HG03565 (cell line): ENCODE results near the gene STH.

Experiments
- ATAC-seq: cut with Tn5 transposase; IDR thresholded peaks from one replicate; pipeline ENCODE4 v1.9.1; 2021; ENCODE audit warnings: mild to moderate bottlenecking, moderate library complexity; ENCODE audit not compliant: unreplicated experiment

Gene STH

GRCh38 chr17:45966606-45967280 is 32.3 kb upstream of the STH start:
- no peak for ATAC-seq

- no peak for ATAC-seq
These were observed 31.7 kb upstream of the STH start for GRCh38 chr17:45967378-45967777.

- ATAC-seq = no peak
These were observed 30.3 kb upstream of the STH start for GRCh38 chr17:45968732-45969131.

- no peak for ATAC-seq
These were observed 29.3 kb upstream of the STH start for GRCh38 chr17:45969726-45970125.

- no peak for ATAC-seq
These were observed 28.4 kb upstream of the STH start for GRCh38 chr17:45970659-45971058.

GRCh38 chr17:45971698-45972141 is 27.3 kb upstream of the STH start:
- no peak for ATAC-seq

GRCh38 chr17:45972531-45972930 is 26.5 kb upstream of the STH start:
- no peak for ATAC-seq

GRCh38 chr17:45973099-45973780 is 25.8 kb upstream of the STH start:
- no peak for ATAC-seq

- ATAC-seq = no peak
These were observed 24.8 kb upstream of the STH start for GRCh38 chr17:45973946-45974859.

GRCh38 chr17:45974916-45975630 is 24.0 kb upstream of the STH start:
- ATAC-seq = no peak

- ATAC-seq = no peak
These were observed 23.3 kb upstream of the STH start for GRCh38 chr17:45975640-45976295.

- no peak for ATAC-seq
These were observed 22.7 kb upstream of the STH start for GRCh38 chr17:45976391-45976754.

- no peak for ATAC-seq
These were observed 22.1 kb upstream of the STH start for GRCh38 chr17:45976755-45977505.

GRCh38 chr17:45977506-45977824 is 21.6 kb upstream of the STH start:
- ATAC-seq = no peak

- ATAC-seq = no peak
These were observed 20.9 kb upstream of the STH start for GRCh38 chr17:45977976-45978626.

GRCh38 chr17:45979137-45979536 is 19.9 kb upstream of the STH start:
- ATAC-seq = no peak

- ATAC-seq = no peak
These were observed 18.2 kb upstream of the STH start for GRCh38 chr17:45980855-45981254.

- ATAC-seq = no peak
These were observed 17.7 kb upstream of the STH start for GRCh38 chr17:45981306-45981705.

- ATAC-seq = no peak
These were observed 16.0 kb upstream of the STH start for GRCh38 chr17:45982791-45983613.
